ENCODE measurements around the gene ALDH4A1. TPM values are rescaled to one million over a fixed set of nuclear protein-coding genes. Genes with fewer than 3 reads are reported as not detected.

The ALDH4A1 gene
- total RNA-seq, 1 experiment from 2014 or later = 26.1 TPM

DNA sequence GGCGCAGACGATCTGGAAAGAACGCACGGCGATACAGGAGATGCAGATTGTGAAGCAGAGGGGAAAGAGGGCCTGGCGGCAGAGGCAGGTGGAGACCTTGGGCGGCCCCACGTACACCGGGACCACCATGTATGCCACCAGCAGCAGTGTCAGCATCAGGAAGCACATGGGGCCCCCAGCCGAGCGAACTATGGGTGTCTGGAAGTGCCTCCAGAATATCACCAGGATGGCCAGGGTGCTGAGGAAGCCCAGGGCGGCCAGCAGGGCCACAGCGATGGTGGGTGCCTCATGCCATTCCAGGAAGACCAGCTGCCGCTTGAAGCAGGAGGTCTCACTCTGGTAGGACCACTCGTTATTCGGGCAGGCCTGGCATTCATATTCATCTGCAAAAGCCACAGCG is 62.2 kb downstream of the ALDH4A1 start:
- no peak for TF ChIP-seq CTCF (conservative IDR thresholded peaks at IDR 0.05)
- H3K23me2 ChIP-seq (ENCODE audit: insufficient read length, low read depth, low read length, poor library complexity, severe bottlenecking) = no peaks in the 10 kb centered on the region
- H3K23ac ChIP-seq (ENCODE audit: insufficient read length, low read depth, low read length) = no peak overlapping the region
- H3K27me3 ChIP-seq (ENCODE audit: insufficient read depth, low read length) = no peaks in the 10 kb centered on the region; the same call in 1 of the 2 replicates
- H3K14ac ChIP-seq (ENCODE audit: insufficient read depth, low read length) = no peak overlapping the region; the same call in 1 of the 2 replicates
- H3K79me1 ChIP-seq (ENCODE audit: insufficient read depth, low read depth, low read length, poor library complexity, severe bottlenecking) = no peaks in the 10 kb centered on the region
- no peak overlapping the region for H2BK5ac ChIP-seq (ENCODE audit: insufficient read length, low read length)
- DNase-seq = no peak
- H4K8ac ChIP-seq (replicated peaks; ENCODE audit: insufficient read length, low read depth, low read length) = no peak overlapping the region
- no peak overlapping the region for H2AK5ac ChIP-seq (ENCODE audit: insufficient read length, low read length)
- no peaks in the 10 kb centered on the region for H3K9me3 ChIP-seq (ENCODE audit: control insufficient read depth, low read depth, low read length)
- no peak overlapping the region for H4K91ac ChIP-seq (ENCODE audit: insufficient read length, low read depth, low read length)
- no peak overlapping the region for H2BK12ac ChIP-seq (ENCODE audit: insufficient read length, low read depth, low read length)
- no peak overlapping the region for H3K9ac ChIP-seq (ENCODE audit: extremely low read depth, insufficient read length, low read length)
- Mint-ChIP-seq H3K27me3 (ENCODE audit: low read depth) (peaks cover 51% of the 10 kb centered on the region), H3K36me3 (ENCODE audit: insufficient read depth in 1 of 3, low read depth in 3 of 3) (no peaks in the 10 kb centered on the region), H3K4me3 (no peak overlapping the region), H3K9me3 (peaks cover 0 to 3% of the 10 kb centered on the region in 2 experiments; a peak in 3 of 5 replicates), H3K4me1 (0 out of 4 replicates have a peak, but pooled peaks cover 0 to 2% of the 10 kb centered on the region in 2 experiments), H3K27ac (no peak overlapping the region)
- no peak overlapping the region for H4K5ac ChIP-seq (ENCODE audit: insufficient read length, low read depth, low read length)
- H2AFZ ChIP-seq (ENCODE audit: low read length) = no peak overlapping the region
- H3K4me1 ChIP-seq (ENCODE audit: insufficient read depth, low read length) = no peaks in the 10 kb centered on the region
- no peak overlapping the region for H2BK120ac ChIP-seq (ENCODE audit: low read depth, low read length, poor library complexity, severe bottlenecking)
- H3K56ac ChIP-seq (ENCODE audit: insufficient read length, low read depth, low read length) = no peak overlapping the region
- no peaks in the 10 kb centered on the region for H3K79me2 ChIP-seq (ENCODE audit: insufficient read depth, low read length)
- no peak overlapping the region for H3K4ac ChIP-seq (ENCODE audit: low read depth, low read length)
- no CpG with 5 or more reads among the region's 17 CpGs for WGBS (ENCODE audit: extremely low coverage, insufficient read length, low lambda C conversion rate)
- no peak overlapping the region for H2BK20ac ChIP-seq (ENCODE audit: low read depth, low read length, poor library complexity, severe bottlenecking)
- H4K20me1 ChIP-seq (ENCODE audit: control insufficient read depth, insufficient read depth, insufficient read length) = no peaks in the 10 kb centered on the region
- no peak overlapping the region for H3T11ph ChIP-seq (ENCODE audit: low read length)
- no peak overlapping the region for H3K18ac ChIP-seq (ENCODE audit: insufficient read length, low read depth, low read length)
- H2BK15ac ChIP-seq (ENCODE audit: low read depth, low read length) = no peak overlapping the region
- no peak overlapping the region for H3K4me2 ChIP-seq (ENCODE audit: insufficient read depth, insufficient read length, low read length)
- no peak overlapping the region for H3K27ac ChIP-seq (ENCODE audit: insufficient read length, low read depth, low read length)
